ENCODE data around the gene ZNRF2. TPM values are rescaled to one million over a fixed set of nuclear protein-coding genes. Genes with fewer than 3 reads are reported as not detected.
A peak's percentile ranks its signal among the peaks of the same experiment; 100 is the strongest.

The ZNRF2 gene
- total and polyA plus RNA-seq, 2 donors (not counting 3 experiments of a cell fraction or from before 2014, with no cell fraction given): 1.4 to 5.9 TPM

DNA sequence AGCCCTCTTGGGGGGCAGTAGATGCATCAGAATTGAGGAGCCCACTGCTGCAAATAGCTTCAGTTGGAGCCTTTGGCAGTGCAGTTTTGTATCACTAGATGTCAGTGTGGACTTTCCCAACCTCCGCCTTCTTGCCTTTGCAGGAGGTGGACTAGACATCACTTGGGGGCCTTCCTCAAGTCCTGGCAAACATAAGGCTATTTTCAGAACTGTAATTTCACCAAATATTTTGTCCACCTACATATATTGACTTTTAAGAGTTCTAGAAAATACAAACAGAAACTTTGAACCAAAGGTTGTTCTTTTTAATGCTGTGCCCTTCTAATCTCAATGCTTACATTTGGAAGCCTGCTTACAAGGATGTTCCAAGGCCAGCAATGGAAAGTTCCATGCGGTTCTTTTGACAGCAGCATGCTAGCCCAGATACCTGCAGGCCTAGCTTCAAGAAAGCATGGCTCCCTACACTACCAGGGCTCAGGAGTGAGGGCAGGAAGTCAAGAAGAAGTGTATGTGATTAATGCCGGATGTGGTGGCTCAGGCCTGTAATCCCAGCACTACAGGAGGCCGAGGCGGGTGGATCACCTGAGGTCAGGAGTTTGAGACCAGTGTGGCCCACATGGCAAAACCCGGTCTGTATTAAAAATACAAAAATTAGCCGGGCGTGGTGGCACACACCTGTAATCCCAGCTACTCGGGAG, 8.0 kb upstream of the ZNRF2 start:
- Histone ChIP-seq H3K27me3 (ENCODE audit: control insufficient read depth in 2 of 2, insufficient read depth in 2 of 2, low read length in 2 of 2) (peaks cover 0 to 2% of the 10 kb centered on the region in 2 experiments), H4K20me1 (replicated peaks; ENCODE audit: control insufficient read depth, extremely low read depth, insufficient read depth, low read length) (no peaks in the 10 kb centered on the region), H3K4me1 (ENCODE audit: control insufficient read depth, extremely low read depth, insufficient read depth, low read length) (no peaks in the 10 kb centered on the region), H3K4me2 (ENCODE audit: insufficient read depth, low read length) (no peak overlapping the region), H3K4me3 (replicated peaks in 1 of 3; ENCODE audit: insufficient read depth in 1 of 3, low read depth in 1 of 3, low read length in 3 of 3) (no peak overlapping the region), H3K9me1 (replicated peaks; ENCODE audit: control insufficient read depth, extremely low read depth, insufficient read depth, low read length) (no peaks in the 10 kb centered on the region), H3K79me2 (ENCODE audit: control insufficient read depth, insufficient read depth, low read length) (no peaks in the 10 kb centered on the region), H3K27ac (ENCODE audit: insufficient read depth, low read depth, low read length) (no peak overlapping the region), H3K36me3 (ENCODE audit: control insufficient read depth in 2 of 2, extremely low read depth in 1 of 2, insufficient read depth in 2 of 2, low read length in 2 of 2) (no peaks in the 10 kb centered on the region), H2AFZ (ENCODE audit: low read depth, low read length) (no peak overlapping the region), H3K9me3 (replicated peaks; ENCODE audit: control insufficient read depth, insufficient read depth, low read length) (no peaks in the 10 kb centered on the region), H3K9ac (replicated peaks; ENCODE audit: extremely low read depth, insufficient read depth, low read length) (no peak overlapping the region)
- BruUV-seq (replicated peaks): no TSS peak
- FAIRE-seq: no peak
- TF ChIP-seq EZH2 (IDR thresholded peaks at IDR 0.05; ENCODE audit: borderline replicate concordance, low read depth, low read length, severe bottlenecking) (no peak), CTCF (IDR thresholded peaks at IDR 0.05; ENCODE audit: extremely low read depth in 1 of 2, insufficient read depth in 1 of 2, low read depth in 1 of 2, low read length in 2 of 2) (peak; percentile 52 to 72)
- CTCF ChIA-PET: interaction anchor here (0.5 to 6.6 kb wide), 42 partner anchors 8 to 846 kb away, joined by 3 to 96 read pairs (median 4); partner anchors contain the start of gene NOD1
- intact Hi-C loops (cut with micrococcal nuclease): loop anchor here (1.0 to 5.0 kb wide), 4 partner anchors 112 to 466 kb away; no protein-coding TSS in a partner anchor
- dilution Hi-C loops (cut with MboI; ENCODE audit: extremely low pct_ligation_motif_present, low sequenced_read_pairs): no loop called here
- POLR2A ChIA-PET: no interaction called here
- peak; percentile 69 for DNase-seq (ENCODE audit: low read depth, low spot score)

GRCh38 chr7:30278376-30278775, 6.0 kb upstream of the ZNRF2 start:
- no peak for FAIRE-seq

More at GRCh38 chr7:30278376-30278775, 6.0 kb upstream of the ZNRF2 start:
- Histone ChIP-seq H3K4me1 (ENCODE audit: control insufficient read depth, extremely low read depth, insufficient read depth, low read length) (no peaks in the 10 kb centered on the region), H4K20me1 (replicated peaks; ENCODE audit: control insufficient read depth, extremely low read depth, insufficient read depth, low read length) (no peaks in the 10 kb centered on the region), H3K36me3 (ENCODE audit: control insufficient read depth in 2 of 2, extremely low read depth in 1 of 2, insufficient read depth in 2 of 2, low read length in 2 of 2) (no peaks in the 10 kb centered on the region), H3K27me3 (ENCODE audit: control insufficient read depth in 2 of 2, insufficient read depth in 2 of 2, low read length in 2 of 2) (no peaks in the 10 kb centered on the region), H3K4me2 (ENCODE audit: insufficient read depth, low read length) (no peak overlapping the region), H3K9ac (replicated peaks; ENCODE audit: extremely low read depth, insufficient read depth, low read length) (no peak overlapping the region), H3K79me2 (ENCODE audit: control insufficient read depth, insufficient read depth, low read length) (no peaks in the 10 kb centered on the region), H3K4me3 (replicated peaks in 1 of 3; ENCODE audit: insufficient read depth in 1 of 3, low read depth in 1 of 3, low read length in 3 of 3) (no peak overlapping the region), H3K27ac (ENCODE audit: insufficient read depth, low read depth, low read length) (no peak overlapping the region), H3K9me3 (replicated peaks; ENCODE audit: control insufficient read depth, insufficient read depth, low read length) (no peaks in the 10 kb centered on the region), H3K9me1 (replicated peaks; ENCODE audit: control insufficient read depth, extremely low read depth, insufficient read depth, low read length) (no peaks in the 10 kb centered on the region), H2AFZ (ENCODE audit: low read depth, low read length) (no peak overlapping the region)
- no peak for TF ChIP-seq FOS (IDR thresholded peaks at IDR 0.05; ENCODE audit: borderline replicate concordance, insufficient read depth, low read length)
- TF ChIP-seq GATA2 (IDR thresholded peaks at IDR 0.05; ENCODE audit: insufficient read depth, insufficient read length, low read depth, low read length): no peak
- TF ChIP-seq POLR2AphosphoS5 (IDR thresholded peaks at IDR 0.05; ENCODE audit: insufficient read depth, low read depth, low read length): no peak
- TF ChIP-seq MAX (IDR thresholded peaks at IDR 0.05; ENCODE audit: insufficient read depth, insufficient read length): no peak
- no peak for TF ChIP-seq CTCF (IDR thresholded peaks at IDR 0.05; ENCODE audit: extremely low read depth in 1 of 2, insufficient read depth in 1 of 2, low read depth in 1 of 2, low read length in 2 of 2)
- no peak for TF ChIP-seq MYC (IDR thresholded peaks at IDR 0.05; ENCODE audit: low read depth, low read length)
- no peak for TF ChIP-seq EZH2 (IDR thresholded peaks at IDR 0.05; ENCODE audit: borderline replicate concordance, low read depth, low read length, severe bottlenecking)
- no peak for TF ChIP-seq POLR2A (IDR thresholded peaks at IDR 0.05; ENCODE audit: low read depth, low read length)
- no peak for TF ChIP-seq JUN (IDR thresholded peaks at IDR 0.05; ENCODE audit: borderline replicate concordance, insufficient read depth, insufficient read length, low read depth)
- no peak for DNase-seq (ENCODE audit: low read depth, low spot score)
- intact Hi-C loops (cut with micrococcal nuclease) (loop anchor here (5.0 kb wide), 1 partner anchor 464 kb away; no protein-coding TSS in a partner anchor), dilution Hi-C loops (cut with MboI; ENCODE audit: extremely low pct_ligation_motif_present, low sequenced_read_pairs) (no loop called here)
- CTCF ChIA-PET: interaction anchor here (0.9 to 6.6 kb wide), 2 partner anchors 133 to 286 kb away, joined by 6 to 96 read pairs; no protein-coding TSS in a partner anchor
- no TSS peak for BruUV-seq (replicated peaks)
- POLR2A ChIA-PET: no interaction called here

All from endothelial cell of umbilical vein (primary cell).